IPS DF 19.7 (cell line): ENCODE measurements around the gene AGBL5.

Experiments used
- DNase-seq: peaks from one replicate; pipeline ENCODE4 v3.0.0-alpha.2; 2013; ENCODE audit warnings: low read depth, low spot score

Gene AGBL5

GRCh38 chr2:27077231-27077630, 25.8 kb downstream of the AGBL5 start:
- no peak for DNase-seq

GRCh38 chr2:27078267-27079194, 27.1 kb downstream of the AGBL5 start, which contains the start of gene EMILIN1:
Gene EMILIN1 (plus strand): TSS chr2:27078615. CDS start chr2:27079066, 451 bp downstream.
- DNase-seq = no peak

GRCh38 chr2:27079233-27080139, 28.0 kb downstream of the AGBL5 start:
- no peak for DNase-seq

GRCh38 chr2:27080140-27080469, 28.6 kb downstream of the AGBL5 start:
- DNase-seq = no peak

GRCh38 chr2:27080603-27080936, 29.1 kb downstream of the AGBL5 start:
- no peak for DNase-seq

GRCh38 chr2:27081984-27082772, 30.7 kb downstream of the AGBL5 start:
- no peak for DNase-seq

GRCh38 chr2:27082773-27083409, 31.4 kb downstream of the AGBL5 start:
- no peak for DNase-seq

- DNase-seq = no peak
Measured at GRCh38 chr2:27083410-27084296, 32.2 kb downstream of the AGBL5 start.

GRCh38 chr2:27084297-27085061, 33.0 kb downstream of the AGBL5 start:
- DNase-seq = no peak

- no peak for DNase-seq
Measured at GRCh38 chr2:27085062-27085672, 33.7 kb downstream of the AGBL5 start.

GRCh38 chr2:27085673-27086089, 34.2 kb downstream of the AGBL5 start:
- no peak for DNase-seq

GRCh38 chr2:27086090-27086723, 34.7 kb downstream of the AGBL5 start:
- DNase-seq = no peak

- DNase-seq = no peak
Measured at GRCh38 chr2:27086724-27087593, 35.5 kb downstream of the AGBL5 start, which contains the start of gene KHK. Gene KHK (plus strand): TSS chr2:27086772. CDS start chr2:27087260, 488 bp downstream.

GRCh38 chr2:27087823-27088410, 36.4 kb downstream of the AGBL5 start:
- no peak for DNase-seq

GRCh38 chr2:27088634-27089033, 37.2 kb downstream of the AGBL5 start:
- no peak for DNase-seq

GRCh38 chr2:27089111-27089954, 37.9 kb downstream of the AGBL5 start:
- no peak for DNase-seq
